HFFc6 (cell line): ENCODE results near the gene SEC14L2. TPM values are rescaled to one million over a fixed set of nuclear protein-coding genes. Genes with fewer than 3 reads are reported as not detected.

ENCODE experiments used
- DNase-seq: peaks from one replicate; pipeline ENCODE4 v3.0.0-alpha.2; 2018
- H3K27ac Mint-ChIP-seq: 2 replicates; pipeline ENCODE4 v1.8.0; 2020; ENCODE audit warnings: mild to moderate bottlenecking, mixed read lengths
- H3K27me3 Mint-ChIP-seq: 2 replicates; pipeline ENCODE4 v1.8.0; 2021; ENCODE audit warnings: mild to moderate bottlenecking, moderate library complexity, mixed read lengths; ENCODE audit not compliant: insufficient read depth
- H3K36me3 Mint-ChIP-seq: 2 replicates; pipeline ENCODE4 v1.8.0; 2021; ENCODE audit warnings: low read depth, mixed read lengths
- H3K4me1 Mint-ChIP-seq: 2 replicates; pipeline ENCODE4 v1.8.0; 2020; ENCODE audit warnings: low read depth, mixed read lengths
- H3K4me3 Mint-ChIP-seq: 2 replicates; pipeline ENCODE4 v1.8.0; 2020; ENCODE audit warnings: mild to moderate bottlenecking, moderate library complexity, mixed read lengths
- H3K9me3 Mint-ChIP-seq: 2 replicates; pipeline ENCODE4 v1.8.0; 2020; ENCODE audit warnings: mild to moderate bottlenecking, mixed read lengths
- CTCF ChIP-seq: fragments of 200-600 bp; sonication (generic); IDR thresholded peaks from 2 replicates; pipeline ENCODE4 v1.5.0; 2021; ENCODE audit warnings: antibody characterized with exemption, mild to moderate bottlenecking
- total RNA-seq, 6 experiments: library from RNA; stranded (reverse); fragmentation: NEBNext Ultra II Directional; extraction: Animal tissue kit (Norgen Biotek cat#: 25700); gene quantifications; 2 replicates in 1 of 6; 3 replicates in 5 of 6; pipeline ENCODE4 v1.2.3, GENCODE V29; 2021

SEC14L2 gene
- total RNA-seq, 6 experiments from 2014 or later: 18.4 to 24.0 (median 22.8) TPM

DNA sequence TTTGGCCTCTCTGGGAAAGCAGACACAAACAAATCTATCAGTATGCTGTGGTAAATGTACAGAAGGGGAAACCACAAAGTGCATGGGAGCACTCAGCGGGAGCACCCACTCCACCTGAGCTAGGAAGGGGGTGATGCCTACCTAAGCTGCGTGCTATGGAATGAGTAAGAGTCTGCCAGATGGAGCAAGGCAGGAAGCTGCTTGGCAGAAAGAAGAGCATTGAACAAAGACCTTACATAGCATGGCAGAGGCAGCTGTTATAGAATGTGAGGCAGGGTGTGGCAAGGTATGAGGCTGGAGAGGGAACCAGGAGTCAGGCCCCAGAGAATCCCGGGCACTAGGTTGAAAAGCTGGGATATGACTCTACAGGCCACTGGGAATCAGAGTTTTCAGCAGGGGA is 15.0 kb downstream of the SEC14L2 start:
- no peak overlapping the region for H3K4me3 Mint-ChIP-seq
- peak overlapping the region; percentile 39; the same call in 1 of the 2 replicates for H3K27ac Mint-ChIP-seq
- no peaks in the 10 kb centered on the region for H3K9me3 Mint-ChIP-seq
- no peak for TF ChIP-seq CTCF
- H3K36me3 Mint-ChIP-seq: peaks cover 44% of the 10 kb centered on the region
- no peak for DNase-seq
- H3K4me1 Mint-ChIP-seq: peaks cover 61% of the 10 kb centered on the region
- H3K27me3 Mint-ChIP-seq: peaks cover 2% of the 10 kb centered on the region

DNA sequence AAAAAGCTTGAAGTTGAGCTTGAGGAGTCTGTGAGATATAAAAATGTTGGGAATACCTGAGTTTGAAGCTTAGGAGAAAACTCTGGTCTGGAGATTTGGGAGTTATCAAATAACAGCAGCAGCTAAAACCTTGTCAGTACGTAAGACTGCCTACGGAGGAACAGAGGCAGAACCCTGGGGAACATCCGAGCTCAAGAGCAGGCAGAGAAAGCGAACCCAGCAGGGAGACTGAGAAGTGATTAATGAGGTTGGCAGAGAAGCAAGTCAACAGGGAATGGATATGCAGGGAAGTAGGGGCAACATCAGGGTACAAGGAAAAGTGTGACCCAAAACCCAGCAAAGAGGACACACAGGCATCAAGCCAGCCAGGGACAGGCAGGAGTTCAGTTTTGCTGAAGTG is 16.2 kb downstream of the SEC14L2 start:
- Mint-ChIP-seq H3K4me1 (peaks cover 62% of the 10 kb centered on the region), H3K9me3 (no peaks in the 10 kb centered on the region), H3K27me3 (peaks cover 2% of the 10 kb centered on the region), H3K36me3 (peaks cover 48% of the 10 kb centered on the region), H3K27ac (peak overlapping the region; percentile 59; the same call in 1 of the 2 replicates), H3K4me3 (no peak overlapping the region)
- DNase-seq: no peak
- TF ChIP-seq CTCF: no peak

GRCh38 chr22:30413745-30414524 is 17.1 kb downstream of the SEC14L2 start:
- H3K9me3 Mint-ChIP-seq: no peaks in the 10 kb centered on the region
- TF ChIP-seq CTCF: no peak
- peaks cover 53% of the 10 kb centered on the region for H3K4me1 Mint-ChIP-seq
- H3K27ac Mint-ChIP-seq: peak overlapping the region; percentile 74
- no peak for DNase-seq
- H3K36me3 Mint-ChIP-seq: peaks cover 48% of the 10 kb centered on the region
- H3K4me3 Mint-ChIP-seq: no peak overlapping the region
- no peaks in the 10 kb centered on the region; the same call in 1 of the 2 replicates for H3K27me3 Mint-ChIP-seq

DNA sequence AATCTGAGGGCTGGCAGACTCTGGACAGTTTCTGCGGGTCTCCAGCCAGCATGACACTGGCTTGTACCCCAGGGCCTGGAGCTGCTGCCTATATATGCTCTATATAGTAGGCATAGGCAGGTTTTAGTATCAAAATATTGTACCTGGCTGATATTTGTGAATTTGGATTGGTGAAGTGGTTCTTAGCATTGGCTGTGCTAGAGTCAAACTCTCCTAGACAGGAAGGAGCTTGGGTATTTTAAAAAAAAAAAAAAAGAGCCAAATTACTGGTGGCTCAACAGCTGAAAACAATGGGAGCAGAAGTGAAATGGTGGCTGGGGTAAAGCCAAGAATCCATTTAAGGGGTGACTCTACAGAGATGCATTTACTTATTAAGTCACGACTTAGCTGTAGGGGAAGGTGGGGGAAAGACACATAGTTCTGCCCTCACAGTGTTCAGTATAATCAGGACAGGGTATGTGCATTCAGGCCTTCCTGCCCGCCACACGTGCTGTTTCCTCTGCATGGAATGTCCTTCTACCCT is 17.8 kb downstream of the SEC14L2 start:
- no peak for TF ChIP-seq CTCF
- DNase-seq: peak; percentile 35
- no peaks in the 10 kb centered on the region for H3K9me3 Mint-ChIP-seq
- no peak overlapping the region for H3K4me3 Mint-ChIP-seq
- H3K27ac Mint-ChIP-seq: peak overlapping the region; percentile 74
- no peaks in the 10 kb centered on the region; the same call in 1 of the 2 replicates for H3K27me3 Mint-ChIP-seq
- H3K36me3 Mint-ChIP-seq: peaks cover 47% of the 10 kb centered on the region
- peaks cover 52% of the 10 kb centered on the region for H3K4me1 Mint-ChIP-seq

GRCh38 chr22:30416403-30416802 is 19.6 kb downstream of the SEC14L2 start:
- no peak for DNase-seq
- Mint-ChIP-seq H3K9me3 (no peaks in the 10 kb centered on the region), H3K27me3 (no peaks in the 10 kb centered on the region; the same call in 1 of the 2 replicates), H3K27ac (peak overlapping the region; percentile 80), H3K4me1 (peaks cover 69% of the 10 kb centered on the region), H3K4me3 (no peak overlapping the region; the same call in 1 of the 2 replicates), H3K36me3 (peaks cover 47% of the 10 kb centered on the region)
- TF ChIP-seq CTCF: no peak
